HG02870 (cell line): ENCODE results near the gene NRBP1.
A peak's percentile ranks its signal among the peaks of the same experiment; 100 is the strongest.

Source experiments
- ATAC-seq: cut with Tn5 transposase; IDR thresholded peaks from one replicate; pipeline ENCODE4 v1.9.1; 2021; ENCODE audit warnings: mild to moderate bottlenecking, moderate library complexity; ENCODE audit not compliant: unreplicated experiment

The NRBP1 gene

DNA sequence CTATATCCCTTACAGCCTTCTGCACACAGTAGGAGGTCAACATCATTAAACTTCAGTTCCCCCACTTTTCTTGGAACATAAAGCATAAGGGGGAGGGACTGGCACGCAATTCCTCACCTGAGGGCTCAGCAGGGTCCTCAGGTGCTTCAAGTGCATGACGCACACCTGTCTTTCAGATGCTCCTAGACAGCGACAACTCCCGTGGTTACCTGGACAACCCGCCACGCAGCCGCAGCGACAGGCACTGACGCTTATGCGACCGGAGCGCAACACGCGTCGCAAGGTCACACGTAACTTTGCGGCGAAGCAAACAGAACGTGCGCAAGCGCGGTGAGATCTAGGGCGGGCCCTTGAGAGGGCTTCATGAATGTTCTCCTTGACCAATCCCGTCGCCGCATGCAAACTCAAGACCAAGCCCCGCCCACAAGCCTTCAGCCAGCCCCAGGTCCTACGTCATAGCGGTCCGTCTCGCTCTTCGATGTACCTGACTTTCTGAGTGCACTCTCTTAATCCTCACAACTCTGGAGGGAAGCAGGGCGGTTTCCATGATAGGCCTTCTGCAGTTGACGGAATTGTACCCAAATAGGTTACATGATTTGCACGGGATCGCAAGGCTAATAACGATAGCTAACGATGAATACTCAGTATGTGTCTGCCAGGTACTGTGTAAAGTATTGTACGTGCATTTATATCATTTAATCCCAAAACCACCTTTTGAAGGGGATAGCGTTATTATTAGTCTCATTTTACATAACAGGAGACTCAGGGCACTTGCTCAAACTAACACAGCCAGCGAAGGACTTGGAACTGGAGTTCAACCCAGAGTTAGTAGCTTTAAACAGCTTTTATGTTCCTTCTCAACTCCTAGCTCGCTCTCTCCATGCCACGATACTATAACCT lies 61.3 kb downstream of the NRBP1 start, which contains the start of gene IFT172:
IFT172 (minus strand) TSS at position 246 of the 900 bp plus-strand sequence; CDS start at position 156, 90 bp downstream.
- ATAC-seq: peak; percentile 97
